Measurements from ENCODE around the gene ATP12A.

DNA sequence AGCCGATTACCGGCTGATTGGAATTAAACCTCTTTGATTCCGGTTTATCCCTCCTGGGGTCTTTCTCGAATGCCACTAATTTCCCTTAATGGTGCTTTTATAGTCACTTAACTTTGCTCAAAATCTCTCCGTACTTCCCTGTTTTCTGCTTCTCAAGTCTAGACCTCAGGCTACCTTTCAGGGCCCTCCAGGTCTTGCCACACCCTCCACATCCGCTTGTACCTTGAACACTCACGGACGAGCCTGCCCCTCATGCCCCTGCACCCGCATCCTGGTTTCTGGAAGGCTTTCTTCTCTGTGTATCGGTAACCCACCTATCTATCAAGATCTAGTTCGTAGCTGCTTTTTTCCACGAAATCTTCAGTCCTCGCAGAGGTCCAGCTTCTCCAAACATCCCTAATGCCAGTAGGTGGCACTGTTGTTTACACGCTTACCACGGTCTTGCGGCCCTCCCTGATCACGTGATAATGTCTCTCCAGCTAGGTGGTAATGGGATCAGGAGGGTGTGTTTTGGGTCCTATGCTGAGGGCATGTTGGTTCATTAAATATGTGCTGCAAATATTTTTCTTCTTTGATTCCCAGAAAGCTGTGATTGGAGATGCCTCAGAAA is 13.8 kb downstream of the ATP12A start:
- TF ChIP-seq CTCF (IDR thresholded peaks at IDR 0.05) (peak in 3 of 4 experiments; percentile 10 to 45 (median 41)), POLR2A (IDR thresholded peaks at IDR 0.05) (no peak)
